ENCODE data around the gene CCDC136.

DNA sequence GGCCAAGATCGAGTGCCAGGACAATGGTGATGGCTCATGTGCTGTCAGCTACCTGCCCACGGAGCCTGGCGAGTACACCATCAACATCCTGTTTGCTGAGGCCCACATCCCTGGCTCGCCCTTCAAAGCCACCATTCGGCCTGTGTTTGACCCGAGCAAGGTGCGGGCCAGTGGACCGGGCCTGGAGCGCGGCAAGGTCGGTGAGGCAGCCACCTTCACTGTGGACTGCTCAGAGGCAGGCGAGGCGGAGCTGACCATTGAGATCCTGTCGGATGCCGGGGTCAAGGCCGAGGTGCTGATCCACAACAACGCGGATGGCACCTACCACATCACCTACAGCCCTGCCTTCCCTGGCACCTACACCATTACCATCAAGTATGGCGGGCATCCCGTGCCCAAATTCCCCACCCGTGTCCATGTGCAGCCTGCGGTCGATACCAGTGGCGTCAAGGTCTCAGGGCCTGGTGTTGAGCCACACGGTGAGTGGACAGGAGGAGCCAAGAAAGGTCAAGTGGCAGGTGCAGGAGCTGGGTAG lies 53.1 kb downstream of the CCDC136 start:
- no peak for TF ChIP-seq CTCF (IDR thresholded peaks at IDR 0.05; ENCODE audit: low read depth, low read length, poor library complexity, severe bottlenecking)
- no peak for TF ChIP-seq EZH2phosphoT487 (IDR thresholded peaks at IDR 0.05; ENCODE audit: borderline replicate concordance, low read length)
